GM21423 (cell line): ENCODE results near the gene NHSL1.
"Not testable (repeated sequence)": the region's sequence is repeated elsewhere in the genome, so short reads cannot be mapped to it uniquely, and the experiment has no call there.

Experiments
- ATAC-seq: cut with Tn5 transposase; IDR thresholded peaks from one replicate; pipeline ENCODE4 v1.9.1; 2021; ENCODE audit warnings: mild to moderate bottlenecking, moderate library complexity; ENCODE audit not compliant: unreplicated experiment

The NHSL1 gene

GRCh38 chr6:138430361-138431145, 68.7 kb downstream of the NHSL1 start:
- ATAC-seq = no peak

GRCh38 chr6:138429761-138430160, 69.5 kb downstream of the NHSL1 start:
- ATAC-seq = no peak

- no peak for ATAC-seq
These were observed 70.2 kb downstream of the NHSL1 start for GRCh38 chr6:138428944-138429598.

- ATAC-seq = no peak
These were observed 71.6 kb downstream of the NHSL1 start for GRCh38 chr6:138427701-138428100.

- ATAC-seq = no peak
These were observed 72.7 kb downstream of the NHSL1 start for GRCh38 chr6:138426500-138427123.

- ATAC-seq = not testable (repeated sequence)
These were observed 74.0 kb downstream of the NHSL1 start for GRCh38 chr6:138425256-138425655.

GRCh38 chr6:138424004-138424904, 75.0 kb downstream of the NHSL1 start:
- no peak for ATAC-seq

GRCh38 chr6:138422861-138423260, 76.4 kb downstream of the NHSL1 start:
- ATAC-seq = no peak

GRCh38 chr6:138421608-138422007, 77.7 kb downstream of the NHSL1 start:
- no peak for ATAC-seq

- no peak for ATAC-seq
These were observed 78.2 kb downstream of the NHSL1 start for GRCh38 chr6:138421089-138421488.

- no peak for ATAC-seq
These were observed 78.9 kb downstream of the NHSL1 start for GRCh38 chr6:138420356-138420755.

GRCh38 chr6:138419766-138420165, 79.5 kb downstream of the NHSL1 start:
- ATAC-seq = no peak

GRCh38 chr6:138418118-138418742, 81.1 kb downstream of the NHSL1 start:
- ATAC-seq = no peak

GRCh38 chr6:138417493-138418117, 81.7 kb downstream of the NHSL1 start:
- no peak for ATAC-seq

GRCh38 chr6:138416206-138416605, 83.1 kb downstream of the NHSL1 start:
- no peak for ATAC-seq

- ATAC-seq = no peak
These were observed 84.2 kb downstream of the NHSL1 start for GRCh38 chr6:138415125-138415524.

GRCh38 chr6:138410972-138411880, 88.1 kb downstream of the NHSL1 start:
- no peak for ATAC-seq

- no peak for ATAC-seq
These were observed 89.1 kb downstream of the NHSL1 start for GRCh38 chr6:138410048-138410735.
